ENCODE measurements around the gene WARS2.

DNA sequence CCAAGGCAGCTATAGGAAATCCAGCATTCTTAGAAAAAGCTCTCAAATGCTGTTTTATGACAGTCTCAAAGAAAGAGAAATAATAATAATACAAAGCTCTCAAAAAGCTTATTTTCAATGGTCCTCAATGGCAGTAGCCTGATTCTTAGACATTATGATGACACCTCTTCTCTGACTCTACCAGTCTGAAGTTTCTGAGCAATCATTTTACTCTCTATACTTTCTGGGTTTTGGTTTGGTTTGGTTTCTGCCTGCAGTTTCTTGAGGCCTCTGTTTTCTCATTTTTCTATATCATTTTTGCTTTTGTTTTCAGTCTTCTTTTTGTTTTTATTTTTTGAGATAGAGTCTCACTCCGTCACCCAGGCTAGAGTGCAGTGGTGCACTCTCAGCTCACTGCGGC, 102.1 kb downstream of the WARS2 start:
- TF ChIP-seq CTCF (IDR thresholded peaks at IDR 0.05): no peak
- no peak for TF ChIP-seq POLR2A (IDR thresholded peaks at IDR 0.05)

All from testis (tissue), 2 donors.